SK-N-MC (cell line): ENCODE data around the gene ARL10.

Experiments
- EZH2 ChIP-seq: fragments of 200-600 bp; sonication (generic); IDR thresholded peaks from one replicate; pipeline ENCODE4 v1.6.1; 2017; ENCODE audit warnings: antibody characterized with exemption
- POLR2AphosphoS5 ChIP-seq: IDR thresholded peaks from 2 replicates; pipeline ENCODE4 v1.6.1; 2012; ENCODE audit warnings: mild to moderate bottlenecking, low read depth, low read length, borderline replicate concordance

DNA sequence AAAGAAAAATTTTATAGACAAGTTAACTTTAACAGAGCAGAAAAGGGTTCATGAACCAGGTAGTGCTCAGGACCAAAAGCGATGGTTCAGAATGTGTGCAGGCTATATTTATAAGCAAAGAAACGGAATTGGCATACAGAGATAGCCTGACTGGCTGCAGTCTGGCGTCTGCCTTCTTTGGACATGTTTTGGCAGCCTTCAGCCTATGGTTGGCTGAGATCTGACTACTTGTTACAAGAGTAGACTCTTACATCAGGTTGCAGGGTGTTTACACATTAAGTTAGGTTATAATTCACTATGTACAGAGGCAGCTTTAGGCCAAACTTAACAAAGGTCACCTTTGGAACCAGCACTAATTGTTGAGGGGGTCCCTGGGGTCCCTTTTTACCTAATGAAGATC lies 16.1 kb downstream of the ARL10 start:
- TF ChIP-seq EZH2 (no peak), POLR2AphosphoS5 (no peak)
